Subcutaneous abdominal adipose tissue (tissue), 5 donors: ENCODE data around the gene NRSN2.

Experiments used
- H3K27ac ChIP-seq: one replicate; pipeline ENCODE4 v1.7.0; 2013; ENCODE audit warnings: low read depth, mild to moderate bottlenecking, inconsistent platforms, low read length, moderate library complexity
- H3K27me3 ChIP-seq, 5 donors: one replicate each; pipeline ENCODE4 v1.7.0; 2013; ENCODE audit warnings: low read length in 5 of 5, inconsistent platforms in 1 of 5; ENCODE audit not compliant: control insufficient read depth in 5 of 5, insufficient read depth in 4 of 5
- H3K36me3 ChIP-seq, 5 donors: one replicate each; pipeline ENCODE4 v1.7.0; 2013; ENCODE audit warnings: low read length in 5 of 5; ENCODE audit not compliant: control insufficient read depth in 5 of 5, insufficient read depth in 5 of 5
- H3K4me1 ChIP-seq, 5 donors: one replicate each; pipeline ENCODE4 v1.7.0; 2013; ENCODE audit warnings: low read length in 5 of 5, mild to moderate bottlenecking in 3 of 5, moderate library complexity in 1 of 5; ENCODE audit not compliant: control insufficient read depth in 5 of 5, insufficient read depth in 5 of 5
- H3K4me3 ChIP-seq, 5 donors: one replicate each; pipeline ENCODE4 v1.7.0; 2013; ENCODE audit warnings: low read length in 5 of 5, low read depth in 1 of 5
- H3K9ac ChIP-seq, 5 donors: one replicate each; pipeline ENCODE4 v1.7.0; 2013; ENCODE audit warnings: low read length in 5 of 5, mild to moderate bottlenecking in 4 of 5, moderate library complexity in 3 of 5
- H3K9me3 ChIP-seq, 5 donors: one replicate each; pipeline ENCODE4 v1.7.0; 2013; ENCODE audit warnings: low read length in 5 of 5; ENCODE audit not compliant: control insufficient read depth in 5 of 5
- donor health status: healthy.
- donor health status: healthy.
- donor health status: healthy.
- donor health status: healthy.
- donor health status: healthy.

NRSN2 gene

GRCh38 chr20:403582-403957 is 56.7 kb downstream of the NRSN2 start:
- no peaks in the 10 kb centered on the region for H3K36me3 ChIP-seq
- no peak overlapping the region for H3K4me3 ChIP-seq
- H3K9ac ChIP-seq = no peak overlapping the region
- H3K27ac ChIP-seq = no peak overlapping the region
- H3K9me3 ChIP-seq = no peaks in the 10 kb centered on the region
- peaks cover 0 to 11% (median 8%) of the 10 kb centered on the region in 5 donors for H3K4me1 ChIP-seq
- peaks cover 0 to 3% (median 0%) of the 10 kb centered on the region in 5 donors for H3K27me3 ChIP-seq

DNA sequence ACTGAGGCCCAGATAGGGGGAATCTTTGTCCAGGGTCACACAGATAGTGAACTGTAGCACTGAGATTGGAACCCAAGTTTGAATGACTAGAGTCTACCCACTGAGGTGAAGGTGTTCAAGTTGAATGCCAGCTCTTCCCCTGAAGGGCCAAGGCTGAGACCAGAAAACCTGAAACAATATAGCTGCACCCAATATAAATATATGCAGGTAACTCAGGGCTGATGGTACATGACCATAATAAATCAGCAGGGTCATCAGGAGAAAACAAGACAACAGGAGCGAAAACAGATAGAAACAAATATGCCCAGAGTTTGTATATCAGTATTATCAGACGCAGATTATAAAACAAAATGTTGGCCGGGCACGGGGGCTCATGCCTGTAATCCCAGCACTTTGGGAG is 57.2 kb downstream of the NRSN2 start:
- no peak overlapping the region for H3K9ac ChIP-seq
- peaks cover 4 to 16% (median 13%) of the 10 kb centered on the region in 5 donors for H3K4me1 ChIP-seq
- H3K27ac ChIP-seq = no peak overlapping the region
- no peaks in the 10 kb centered on the region for H3K36me3 ChIP-seq
- H3K9me3 ChIP-seq = no peaks in the 10 kb centered on the region
- peaks cover 0 to 3% (median 0%) of the 10 kb centered on the region in 5 donors for H3K27me3 ChIP-seq
- no peak overlapping the region for H3K4me3 ChIP-seq
